ENCODE data around the gene FUT7. TPM values are rescaled to one million over a fixed set of nuclear protein-coding genes. Genes with fewer than 3 reads are reported as not detected.

Gene FUT7
- polyA plus RNA-seq (ENCODE audit: insufficient read length), result not detected
- long read RNA-seq, donor 1, result 0 reads
- long read RNA-seq, donor 2, result 0 reads
- long read RNA-seq, donor 3, result 0 reads
- long read RNA-seq, donor 4, result 0 reads
- long read RNA-seq, donor 5, result 0 reads
- long read RNA-seq, donor 6, partial matches to known transcripts, result 0 of 1 reads
- long read RNA-seq, donor 6, other reads (novel, unspliced or antisense), result 0 of 1 reads
- long read RNA-seq, donor 7, result 0 reads
- long read RNA-seq, donor 8, result 0 reads

DNA sequence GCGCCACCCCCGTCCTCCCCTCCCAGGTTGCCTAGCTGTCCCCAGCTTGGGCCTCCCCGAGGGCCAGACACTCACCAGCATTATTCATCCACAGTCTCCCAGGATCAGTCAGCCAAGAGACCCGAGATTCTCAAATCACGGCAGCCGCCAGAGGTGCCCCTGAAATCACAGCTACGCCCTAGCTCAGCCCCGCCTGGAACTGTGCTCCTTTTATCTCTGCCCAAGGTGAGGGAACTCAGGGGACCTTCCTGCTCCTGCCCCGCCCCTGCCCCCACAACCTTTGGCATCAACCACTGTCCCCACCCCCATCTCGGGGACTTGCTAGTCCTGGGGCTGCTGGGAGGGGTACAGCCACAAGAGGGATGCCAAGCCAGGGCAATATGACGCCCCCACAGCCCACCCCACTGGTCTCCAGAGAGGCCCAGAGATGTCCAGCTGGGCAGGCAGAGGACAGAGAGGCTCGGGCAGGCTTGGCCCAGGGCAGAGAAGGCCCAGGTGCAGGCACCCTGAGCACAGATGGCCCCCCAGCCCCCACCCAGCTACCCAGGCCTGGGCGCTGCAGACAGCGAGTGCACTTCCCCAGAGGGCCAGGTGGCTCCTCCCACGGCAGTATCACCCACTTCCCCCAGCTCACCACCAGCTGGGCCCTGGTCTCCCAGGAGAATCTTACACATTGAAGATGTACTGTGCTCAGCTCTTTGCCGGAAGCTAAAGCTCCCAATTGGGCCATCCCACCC lies at the start of gene FUT7:
Gene FUT7, minus strand, starts transcription at position 185 of the 737 bp plus-strand sequence. Its CDS starts 97 bp downstream, at position 88.
- no peak for DNase-seq

DNA sequence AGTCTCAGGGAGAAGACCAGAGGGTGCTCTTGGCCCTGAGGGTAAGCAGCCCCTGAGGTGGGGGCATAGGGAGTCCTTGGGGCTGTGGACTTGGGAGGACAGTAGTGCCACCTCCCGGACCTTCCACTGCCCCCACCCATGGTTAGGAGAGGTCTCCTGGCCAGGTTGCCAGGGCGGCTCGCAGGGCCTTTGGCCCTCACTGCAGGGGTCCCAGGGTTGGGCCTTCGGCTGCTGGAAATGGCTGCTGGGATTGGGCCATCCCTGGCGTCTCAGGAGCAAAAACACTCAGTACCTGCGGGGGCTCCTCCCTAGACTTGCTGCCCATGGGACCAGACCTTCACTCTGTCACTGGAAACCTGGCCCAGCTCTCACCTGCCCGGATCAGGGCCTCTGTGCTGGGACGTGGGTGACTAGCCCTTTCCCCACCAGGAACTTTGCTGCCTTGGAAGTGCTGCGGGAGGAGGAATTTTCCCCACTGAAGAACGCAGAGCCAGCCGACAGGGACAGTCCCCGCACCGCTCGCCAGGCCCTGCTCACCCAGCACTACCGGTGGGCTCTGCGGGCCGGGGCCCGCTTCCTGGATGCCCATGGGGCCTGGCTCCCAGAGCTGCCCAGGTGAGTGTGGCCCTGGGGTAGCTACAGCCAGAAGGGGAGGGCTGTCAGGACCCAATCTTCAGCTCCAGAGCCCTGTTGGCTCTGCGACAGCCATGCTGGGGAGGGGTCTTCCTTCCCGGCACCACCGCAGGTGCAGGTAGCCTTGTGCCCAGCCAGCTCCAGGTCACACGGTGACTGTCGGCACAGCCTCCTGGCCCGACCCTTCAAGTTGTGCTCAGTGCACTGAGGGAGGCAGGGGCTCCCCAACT lies 48.6 kb upstream of the FUT7 start:
- no peak for DNase-seq

- DNase-seq, result no peak
These were observed 47.5 kb upstream of the FUT7 start for GRCh38 chr9:137079401-137079787.

DNA sequence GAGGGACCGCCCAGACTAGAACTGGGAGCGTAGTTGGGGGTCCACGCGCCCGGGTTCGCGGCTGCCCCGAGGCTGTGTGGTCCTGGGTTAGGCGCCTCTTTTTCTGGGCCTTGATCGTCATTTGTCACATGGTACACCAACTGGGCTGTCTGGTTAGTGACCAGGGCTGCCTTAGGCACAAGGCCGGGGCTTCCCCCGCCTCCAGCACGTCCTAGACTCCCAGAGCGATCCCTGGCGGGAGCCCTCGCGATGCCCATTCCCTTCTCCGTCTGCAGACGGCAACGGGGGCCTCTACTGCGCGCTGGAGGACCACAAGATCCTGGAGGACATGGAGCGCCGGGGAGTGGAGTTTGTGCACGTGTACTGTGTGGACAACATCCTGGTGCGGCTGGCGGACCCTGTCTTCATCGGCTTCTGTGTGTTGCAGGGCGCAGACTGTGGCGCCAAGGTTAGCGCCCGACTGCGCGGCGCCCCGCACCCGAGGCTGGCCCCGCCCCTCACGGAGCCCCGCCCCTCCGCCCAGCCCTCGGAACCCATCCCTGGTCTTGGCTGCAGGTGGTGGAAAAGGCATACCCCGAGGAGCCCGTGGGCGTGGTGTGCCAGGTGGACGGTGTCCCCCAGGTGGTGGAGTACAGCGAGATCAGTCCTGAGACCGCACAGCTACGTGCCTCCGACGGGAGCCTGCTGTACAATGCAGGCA lies 47.0 kb upstream of the FUT7 start:
- DNase-seq, result no peak

DNA sequence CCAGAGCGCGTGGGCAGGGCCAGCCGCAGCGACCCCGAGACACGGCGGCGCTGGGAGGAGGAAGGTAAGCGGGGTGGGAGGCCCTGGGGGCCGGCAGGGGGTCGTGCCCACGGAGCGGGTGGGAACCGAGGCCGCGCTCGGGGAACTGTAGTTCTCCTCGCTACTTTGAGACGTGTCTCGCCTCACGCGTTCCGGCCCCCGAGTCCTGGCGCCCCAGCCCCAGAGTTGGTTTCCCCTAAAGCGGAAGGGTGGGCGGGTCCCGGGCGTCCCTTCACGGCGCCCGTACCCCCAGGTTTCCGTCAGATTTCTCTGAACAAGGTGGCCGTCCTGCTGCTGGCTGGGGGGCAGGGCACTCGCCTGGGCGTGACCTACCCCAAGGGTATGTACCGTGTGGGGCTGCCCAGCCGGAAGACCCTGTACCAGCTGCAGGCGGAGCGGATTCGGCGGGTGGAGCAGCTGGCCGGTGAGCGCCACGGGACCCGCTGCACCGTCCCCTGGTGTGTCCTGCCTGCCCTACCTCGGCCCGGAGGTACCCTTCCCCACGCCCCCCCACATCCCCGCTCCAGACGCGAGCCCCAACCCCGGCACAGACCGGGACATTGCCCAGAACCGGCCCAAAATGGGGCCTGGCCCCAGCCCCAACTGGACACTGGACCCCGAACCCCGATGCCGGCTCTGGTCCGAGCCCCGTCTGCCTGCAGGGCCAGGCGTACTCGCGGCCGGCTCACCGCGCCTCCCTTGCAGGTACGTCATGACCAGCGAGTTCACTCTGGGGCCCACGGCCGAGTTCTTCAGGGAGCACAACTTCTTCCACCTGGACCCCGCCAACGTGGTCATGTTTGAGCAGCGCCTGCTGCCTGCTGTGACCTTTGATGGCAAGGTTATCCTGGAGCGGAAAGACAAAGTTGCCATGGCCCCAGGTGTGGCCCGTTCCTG lies 46.1 kb upstream of the FUT7 start:
- DNase-seq, result no peak

DNA sequence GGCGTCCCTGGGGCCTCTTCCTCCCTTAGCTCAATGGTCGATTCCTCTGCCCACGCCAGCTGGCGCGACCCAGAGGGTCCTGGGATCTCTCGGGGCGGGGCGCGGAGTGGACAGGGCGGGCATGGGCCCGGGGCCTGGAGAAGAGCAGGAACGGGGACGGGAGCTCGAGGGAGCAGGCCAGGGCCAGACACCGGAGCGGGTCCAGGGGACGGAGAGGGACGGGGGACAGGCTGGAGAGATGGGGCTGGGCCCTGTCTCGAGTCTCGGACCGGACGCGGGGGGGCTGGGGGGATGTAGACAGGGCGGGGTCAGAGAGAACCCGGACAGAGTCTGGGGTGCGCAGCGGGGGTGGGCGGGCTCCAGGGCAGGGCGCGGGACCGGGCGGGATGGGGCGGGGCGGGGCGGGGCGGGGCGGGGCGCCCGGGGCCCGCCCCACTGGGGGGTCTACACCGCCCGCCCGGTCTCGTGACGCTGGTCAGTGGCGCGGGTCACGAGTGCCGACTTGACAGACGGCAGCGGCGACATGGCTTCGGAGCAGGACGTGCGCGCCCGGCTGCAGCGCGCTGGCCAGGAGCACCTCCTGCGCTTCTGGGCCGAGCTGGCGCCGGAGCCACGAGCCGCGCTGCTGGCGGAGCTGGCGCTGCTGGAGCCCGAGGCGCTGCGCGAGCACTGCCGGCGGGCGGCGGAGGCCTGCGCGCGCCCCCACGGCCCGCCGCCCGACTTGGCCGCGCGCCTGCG lies 45.3 kb upstream of the FUT7 start, which contains the start of gene UAP1L1:
Gene UAP1L1, plus strand, starts transcription at position 508 of the 738 bp plus-strand sequence. Its CDS starts 16 bp downstream, at position 524.
- DNase-seq, result no peak

DNA sequence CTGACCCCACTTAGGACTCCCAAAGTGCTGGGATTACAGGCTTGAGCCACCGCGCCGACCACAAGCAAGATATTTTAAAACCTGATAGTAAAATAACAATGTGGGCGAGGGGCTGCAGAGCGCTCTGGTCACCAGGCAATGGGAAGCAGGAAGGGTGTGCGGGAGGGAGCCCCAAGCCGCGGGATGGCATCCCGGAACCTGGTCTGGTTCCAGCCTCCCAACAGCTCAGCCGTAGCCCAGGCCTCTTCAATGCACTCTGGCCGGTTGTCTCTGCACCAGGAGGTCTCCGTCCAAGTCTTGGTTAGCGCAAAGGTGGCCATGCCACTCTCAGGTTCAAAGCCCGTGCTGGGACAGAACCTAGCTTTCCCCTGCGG lies 44.7 kb upstream of the FUT7 start:
- no peak for DNase-seq

DNA sequence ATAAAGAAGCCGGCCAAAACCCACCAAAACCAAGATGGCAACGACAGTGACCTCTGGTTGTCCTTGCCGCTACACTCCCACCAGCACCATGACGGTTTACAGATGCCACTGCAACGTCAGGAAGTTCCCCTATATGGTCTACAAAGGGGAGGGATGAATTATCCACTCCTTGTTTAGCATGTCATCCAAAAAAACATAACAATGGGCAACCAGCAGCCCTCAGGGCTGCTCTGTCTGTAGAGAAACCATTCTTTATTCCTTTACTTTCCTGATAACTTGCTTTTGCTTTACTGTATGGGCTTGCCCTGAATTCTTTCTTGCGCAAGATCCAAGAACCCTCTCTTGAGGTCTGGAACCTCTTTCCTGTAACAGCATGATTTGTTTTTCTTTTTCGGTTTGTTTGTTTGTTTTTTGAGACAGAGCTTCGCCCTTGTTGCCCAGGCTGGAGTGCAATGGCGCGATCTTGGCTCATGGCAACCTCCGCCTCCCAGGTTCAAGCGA lies 43.4 kb upstream of the FUT7 start:
- no peak for DNase-seq

- no peak for DNase-seq
These were observed 42.9 kb upstream of the FUT7 start for GRCh38 chr9:137074657-137075274.

DNA sequence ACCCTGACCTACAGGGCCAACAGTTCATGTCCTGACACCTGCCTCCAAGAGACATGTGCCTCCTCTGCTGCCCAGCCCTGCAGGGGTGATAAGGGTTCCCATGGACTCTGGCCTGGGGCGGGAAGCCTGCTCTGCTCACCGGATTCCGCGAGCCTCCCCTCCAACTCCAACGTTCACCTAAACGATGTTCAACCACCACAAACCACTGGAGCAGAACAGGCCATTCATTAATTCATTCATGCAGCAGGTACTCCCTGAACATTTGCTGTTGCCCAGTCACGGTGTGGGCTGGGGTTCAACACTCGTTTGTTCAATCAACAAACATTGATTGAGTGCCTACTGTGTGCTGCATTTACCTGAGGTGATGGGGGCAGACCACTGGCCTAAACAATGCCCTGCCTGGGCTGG lies 42.1 kb upstream of the FUT7 start:
- no peak for DNase-seq

DNA sequence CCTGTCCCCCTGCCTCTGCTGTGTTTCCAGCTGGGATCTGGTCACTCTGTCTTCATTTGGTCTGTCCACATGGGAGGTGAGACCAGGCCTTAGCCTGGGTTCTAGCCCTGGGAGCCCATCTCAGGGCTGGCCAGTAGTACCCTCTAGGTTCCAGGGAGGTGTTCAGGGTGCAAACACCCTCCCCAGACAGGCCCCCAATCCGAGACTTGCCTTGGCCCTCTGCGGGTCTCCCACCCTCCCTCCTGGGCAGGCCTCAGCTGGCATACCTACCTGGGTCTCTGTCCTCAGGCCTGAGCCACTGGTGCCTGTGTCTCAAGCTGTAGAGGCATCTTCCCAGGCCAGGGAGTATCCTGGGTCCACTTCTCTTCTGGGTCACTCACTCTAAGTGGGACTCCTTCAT lies 39.4 kb upstream of the FUT7 start:
- no peak for DNase-seq

GRCh38 chr9:137070906-137071275 lies 39.0 kb upstream of the FUT7 start:
- no peak for DNase-seq

DNA sequence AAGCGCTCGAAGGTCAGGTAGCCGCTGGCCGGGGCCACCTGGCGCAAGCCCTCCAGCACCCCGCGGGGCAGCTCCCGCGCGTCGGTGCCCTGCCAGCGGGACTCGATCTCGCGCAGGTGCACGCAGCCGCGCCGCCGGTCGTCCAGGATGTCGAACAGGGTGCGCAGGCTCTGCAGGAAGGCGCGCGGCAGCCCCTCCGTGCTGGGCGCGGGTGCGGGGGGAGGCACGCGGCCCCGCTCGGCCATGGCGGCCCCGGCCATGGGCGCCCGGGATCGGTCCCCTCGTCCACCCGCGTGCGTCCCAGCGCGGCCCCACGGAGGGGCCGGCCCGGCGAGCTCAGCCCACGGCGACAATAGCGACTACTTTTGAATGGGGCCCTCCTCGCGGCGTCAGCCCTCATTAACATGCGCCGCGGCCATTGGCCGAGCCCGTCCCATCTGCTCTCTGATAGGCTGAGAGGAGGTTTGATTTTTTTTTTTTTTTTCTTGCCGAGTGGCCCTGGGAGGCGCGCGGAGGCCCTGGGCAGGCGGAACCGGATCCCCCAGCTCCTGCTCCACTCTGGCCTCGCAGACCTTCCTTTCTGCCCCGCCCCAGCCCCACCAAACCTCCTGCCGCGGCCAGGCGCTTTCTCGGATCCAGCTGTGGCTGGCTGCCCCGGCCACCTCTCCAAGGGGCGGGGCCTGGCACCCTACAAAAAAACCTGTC lies 38.5 kb upstream of the FUT7 start, which contains the start of gene SAPCD2:
Gene SAPCD2, minus strand, starts transcription at position 357 of the 705 bp plus-strand sequence. Its CDS starts 97 bp downstream, at position 260.
- DNase-seq, result peak; percentile 84

- no peak for DNase-seq
These were observed 37.7 kb upstream of the FUT7 start for GRCh38 chr9:137069508-137070091.

DNA sequence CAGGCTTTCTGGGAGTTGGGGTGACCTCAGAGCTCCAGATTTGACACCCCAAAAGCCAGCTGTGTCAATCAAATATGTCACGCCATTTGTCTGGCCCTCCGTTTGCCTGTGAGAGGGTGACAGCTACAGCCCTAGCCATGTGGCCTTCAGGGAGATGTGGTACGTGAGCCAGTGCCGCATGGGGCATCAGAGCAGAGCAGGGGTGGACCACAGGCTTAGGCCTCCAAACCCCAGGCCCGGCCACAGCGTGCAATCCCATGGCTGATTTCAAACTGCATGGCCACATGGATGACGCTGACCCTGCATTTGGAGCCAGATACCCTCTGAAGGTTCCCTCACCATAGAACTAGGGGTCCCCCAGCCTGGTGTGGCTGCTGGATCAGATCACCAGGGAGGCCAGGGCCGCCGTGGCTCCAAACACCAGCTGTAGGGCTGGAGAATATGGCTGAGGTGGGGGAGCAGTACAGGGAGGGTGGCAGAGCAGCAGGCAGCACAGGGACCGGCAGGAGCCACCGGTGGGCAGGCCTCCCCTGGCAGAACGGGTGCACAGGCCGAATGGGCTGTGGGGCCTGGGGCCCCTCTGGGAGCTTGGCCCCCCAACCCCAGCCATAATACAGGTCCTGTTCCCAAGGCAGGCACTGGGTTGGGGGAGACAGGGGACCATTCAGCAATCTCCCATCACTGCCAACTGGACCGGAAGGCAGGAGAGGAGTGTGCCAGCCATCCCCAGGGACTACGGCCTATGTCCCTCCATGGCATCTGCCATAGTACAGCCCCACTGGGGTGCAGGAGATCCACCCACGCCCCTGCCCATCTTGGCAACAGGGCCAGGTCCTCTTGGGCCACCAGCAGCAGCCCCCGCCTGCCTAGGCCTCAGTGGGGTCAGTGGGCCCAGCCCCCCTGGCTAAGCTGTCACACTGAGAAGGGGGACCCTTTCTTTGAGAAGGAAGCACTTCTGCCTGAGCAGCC lies 36.9 kb upstream of the FUT7 start:
- no peak for DNase-seq

GRCh38 chr9:137067860-137068538 lies 36.1 kb upstream of the FUT7 start:
- DNase-seq, result no peak

Data from left kidney (tissue), 8 donors.